HG02870 (cell line): ENCODE results near the gene ERMARD.

Experiments used
- ATAC-seq: cut with Tn5 transposase; IDR thresholded peaks from one replicate; pipeline ENCODE4 v1.9.1; 2021; ENCODE audit warnings: mild to moderate bottlenecking, moderate library complexity; ENCODE audit not compliant: unreplicated experiment

The ERMARD gene

GRCh38 chr6:169751242-169752073 lies at the start of gene ERMARD, which contains the start of gene DYNLT2:
TSS of gene ERMARD (plus strand) at chr6:169751622. CDS start at chr6:169751658, 36 bp downstream.
TSS of gene DYNLT2 (minus strand) at chr6:169751572. CDS start at chr6:169751458, 114 bp downstream.
- ATAC-seq: peak; percentile 88

GRCh38 chr6:169701954-169702839 lies 49.2 kb upstream of the ERMARD start, which contains the start of the genes C6orf120 and WDR27:
TSS of gene C6orf120 (plus strand) at chr6:169702126. CDS start at chr6:169702460, 334 bp downstream.
TSS of gene WDR27 (minus strand) at chr6:169702029. CDS start at chr6:169689005, 13,024 bp downstream.
- peak; percentile 91 for ATAC-seq

DNA sequence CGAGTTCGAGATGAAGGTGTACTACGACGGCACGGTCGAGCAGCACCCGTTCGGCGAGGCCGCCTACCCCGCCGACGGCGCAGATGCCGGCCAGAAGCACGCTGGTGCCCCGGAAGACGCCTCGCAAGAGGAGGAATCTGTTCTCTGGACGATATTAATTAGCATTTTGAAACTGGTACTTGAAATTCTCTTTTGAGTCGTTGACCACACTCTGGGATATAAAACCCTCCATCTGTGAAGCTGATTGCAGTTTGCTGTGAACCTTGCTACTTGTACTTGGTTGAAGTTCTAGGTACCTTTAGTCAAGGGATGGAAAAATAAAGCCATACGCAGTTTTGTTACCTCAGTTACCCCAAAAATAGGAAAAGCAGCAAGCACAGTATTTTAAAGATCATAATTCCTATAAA lies 48.6 kb upstream of the ERMARD start:
- peak; percentile 5 for ATAC-seq

DNA sequence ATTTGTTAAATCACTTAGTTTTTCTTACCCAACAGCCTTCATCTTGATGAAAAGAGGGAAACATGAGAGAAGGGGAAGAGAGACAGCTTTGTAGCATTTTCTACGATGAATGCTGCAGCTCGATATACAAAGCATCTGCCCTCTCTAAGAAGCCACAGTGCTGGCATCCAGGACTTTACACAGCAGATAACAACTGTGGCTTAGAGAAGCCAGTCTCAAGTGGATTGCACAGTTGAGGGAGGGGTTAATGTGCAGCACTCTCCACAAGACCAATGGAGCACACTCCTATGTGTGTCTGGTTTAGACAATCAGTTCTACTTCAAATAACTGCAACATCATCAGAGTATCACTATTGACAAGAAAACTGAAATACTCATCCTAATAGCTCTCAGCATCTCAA lies 43.6 kb upstream of the ERMARD start:
- no peak for ATAC-seq

GRCh38 chr6:169709293-169709692 lies 42.1 kb upstream of the ERMARD start:
- ATAC-seq: peak; percentile 61

DNA sequence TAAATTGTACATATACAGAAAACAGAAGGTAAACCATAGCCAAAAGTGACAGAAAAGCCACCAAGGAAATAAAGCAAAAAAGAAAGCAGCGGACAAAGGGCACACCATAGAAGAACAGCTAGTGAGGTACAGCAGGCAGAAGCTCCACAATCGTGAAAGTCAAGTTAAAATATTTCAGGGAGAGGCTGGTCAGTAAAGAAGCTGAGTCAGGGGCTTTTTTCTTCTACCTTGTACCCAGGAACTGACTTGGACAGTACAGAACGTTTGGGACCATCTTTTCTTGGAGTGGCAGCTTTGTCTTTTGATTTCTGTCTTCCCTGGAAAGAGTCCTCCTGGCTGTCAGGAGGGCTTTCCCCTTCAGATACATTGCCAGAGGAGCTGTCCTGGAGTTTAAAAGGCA lies 41.4 kb upstream of the ERMARD start:
- ATAC-seq: no peak

DNA sequence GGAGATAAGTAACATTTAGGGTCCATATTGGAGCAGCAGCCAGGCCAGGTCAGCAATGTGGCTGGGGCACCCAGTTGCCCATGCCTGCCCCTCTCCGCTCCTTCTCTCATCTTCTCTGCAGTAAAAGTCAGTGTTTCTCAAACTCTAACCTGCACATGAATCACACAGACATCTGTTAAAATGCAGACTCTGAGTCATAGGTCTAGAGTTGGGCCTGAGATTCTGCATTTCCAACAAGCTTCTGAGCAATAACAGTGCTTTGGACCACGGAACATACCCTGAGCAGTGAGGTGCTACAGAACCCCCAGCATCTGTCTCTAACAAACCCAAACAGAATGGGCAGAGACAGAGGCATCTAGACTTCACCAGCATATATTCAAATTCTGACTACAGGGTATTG lies 37.2 kb upstream of the ERMARD start:
- ATAC-seq: no peak

DNA sequence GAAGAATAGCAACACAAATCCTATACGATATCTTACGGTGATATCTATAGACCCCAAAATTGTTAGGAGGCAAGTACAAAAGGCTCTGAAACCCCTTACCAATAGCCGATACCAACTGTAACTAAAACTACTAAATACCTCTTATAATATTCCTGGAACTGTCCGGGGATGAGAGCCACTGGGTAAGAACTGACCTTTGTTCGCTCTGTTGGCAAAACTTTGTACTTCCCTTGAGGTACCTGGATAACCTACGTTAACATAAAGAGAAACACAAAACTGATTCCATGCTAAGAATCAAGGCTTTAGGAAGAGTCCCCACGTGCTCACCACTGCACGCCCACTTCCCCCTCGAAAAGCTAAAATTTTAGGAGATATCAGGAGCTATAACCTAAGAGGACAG lies 36.8 kb upstream of the ERMARD start:
- ATAC-seq: no peak

GRCh38 chr6:169719117-169719516 lies 32.3 kb upstream of the ERMARD start:
- no peak for ATAC-seq

GRCh38 chr6:169720207-169720855 lies 31.1 kb upstream of the ERMARD start:
- no peak for ATAC-seq

DNA sequence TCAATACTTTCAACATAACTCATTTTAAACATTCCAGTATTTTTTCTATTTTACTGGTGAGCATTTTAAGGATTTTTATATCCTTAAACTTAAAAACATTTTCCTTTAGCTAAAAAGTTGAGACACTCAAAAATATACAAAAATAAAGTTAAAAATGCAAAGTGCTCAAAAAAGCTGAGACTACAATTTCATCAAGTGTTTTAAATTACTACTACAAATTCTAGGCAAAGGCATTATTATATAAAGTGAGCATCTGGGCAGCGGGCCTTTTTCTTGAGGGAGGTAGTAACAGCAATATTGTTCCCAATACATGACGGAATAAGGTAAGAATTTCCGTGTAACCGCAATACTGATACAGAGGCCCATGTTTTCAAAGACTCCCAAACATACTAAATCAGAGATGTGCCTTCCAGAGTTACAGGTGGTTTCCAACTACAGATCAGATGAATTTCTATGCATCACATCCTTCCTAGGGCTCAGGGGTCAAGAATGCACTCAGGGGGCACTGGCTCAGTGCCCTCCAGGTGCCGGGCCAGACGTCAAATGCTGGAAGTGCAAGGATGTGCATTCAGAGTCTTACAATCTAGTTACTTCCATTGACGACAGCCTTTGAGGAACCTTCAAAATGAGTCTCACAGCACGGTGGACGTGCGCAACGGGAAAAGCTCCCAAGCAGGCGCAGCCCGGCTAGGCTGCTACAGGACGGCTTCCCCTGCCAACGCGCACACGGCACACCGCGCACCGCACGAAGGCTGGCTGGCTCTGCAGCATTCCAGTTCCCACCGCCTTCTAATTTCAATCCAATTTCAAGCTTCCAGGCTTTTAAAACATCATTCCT lies 28.8 kb upstream of the ERMARD start:
- ATAC-seq: no peak

- peak; percentile 28 for ATAC-seq
Observed at GRCh38 chr6:169723200-169723909, 28.1 kb upstream of the ERMARD start.

- ATAC-seq: peak; percentile 33
Observed at GRCh38 chr6:169723991-169724493, 27.4 kb upstream of the ERMARD start.

DNA sequence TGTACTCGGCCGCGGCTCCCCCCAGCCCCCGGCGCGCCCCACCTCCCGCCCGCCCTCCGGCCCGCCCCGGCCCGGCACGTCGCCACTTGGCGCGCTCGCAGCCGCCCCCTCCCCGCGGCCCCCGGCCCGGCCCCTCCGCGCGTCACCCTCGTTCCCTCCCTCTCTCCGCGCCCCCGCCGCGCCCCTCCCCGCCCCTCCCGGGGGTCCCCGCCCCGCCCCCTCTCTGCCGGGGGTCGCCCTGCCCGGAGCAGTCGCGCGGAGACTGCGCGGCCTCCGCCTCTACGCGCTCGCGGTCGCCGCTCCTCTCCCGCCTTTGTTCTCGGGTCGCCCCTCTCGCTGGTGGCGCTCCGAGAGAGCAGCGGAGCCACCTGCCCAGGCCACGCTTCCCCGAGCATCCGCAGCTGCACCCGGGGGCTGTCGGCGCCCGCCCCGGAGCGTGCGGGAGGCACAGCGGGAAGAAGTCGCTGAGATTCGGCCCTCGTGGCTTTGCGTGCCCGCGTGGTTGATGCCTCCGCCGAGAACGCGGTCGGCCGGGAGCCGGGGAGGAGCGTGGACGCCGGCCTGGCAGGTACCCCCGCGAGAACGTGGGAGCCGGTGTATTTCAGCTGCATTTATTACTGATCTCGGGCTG lies 26.8 kb upstream of the ERMARD start, which contains the start of gene PHF10:
Gene PHF10 (minus strand): TSS at position 7 of the 631 bp plus-strand sequence. CDS start 569 bp downstream, outside the sequence.
- peak; percentile 44 for ATAC-seq

GRCh38 chr6:169725125-169726048 lies 26.0 kb upstream of the ERMARD start:
- ATAC-seq: peak; percentile 30

DNA sequence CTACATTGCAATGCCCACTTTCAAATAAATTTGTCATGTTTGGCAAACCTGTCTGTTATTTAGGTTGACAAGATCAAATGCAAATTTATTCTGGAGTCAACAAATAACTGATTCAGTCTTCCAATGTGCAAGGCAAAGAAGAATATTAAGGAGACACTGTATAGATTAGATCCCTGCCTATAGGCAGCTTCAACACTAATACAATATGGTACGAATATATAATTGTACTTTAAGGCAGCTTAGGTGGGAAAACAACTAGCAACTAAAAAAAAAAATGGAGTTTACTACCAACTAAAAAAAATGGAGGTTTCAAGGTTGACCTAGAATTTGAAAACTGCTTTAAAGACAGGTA lies 25.4 kb upstream of the ERMARD start:
- no peak for ATAC-seq

- ATAC-seq: no peak
Observed at GRCh38 chr6:169726963-169727362, 24.5 kb upstream of the ERMARD start.

DNA sequence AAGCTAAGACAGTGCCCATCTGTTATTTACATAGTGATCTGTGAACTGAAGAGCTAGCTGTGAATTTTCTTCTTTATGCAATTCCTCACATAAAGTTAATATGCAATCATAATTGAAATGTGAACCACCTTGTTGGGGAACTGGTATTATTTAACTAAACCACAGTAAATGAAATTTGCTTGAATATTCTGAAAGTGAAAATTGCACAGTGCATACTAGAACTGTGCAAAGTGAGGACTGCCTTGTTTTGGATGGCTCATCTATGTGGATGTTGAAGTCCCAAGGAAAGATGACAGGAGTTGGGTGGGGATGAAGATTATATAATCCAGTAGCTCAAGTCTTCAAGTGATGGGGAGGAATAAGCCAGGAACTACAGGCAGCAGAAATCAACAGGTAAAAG lies 21.5 kb upstream of the ERMARD start:
- no peak for ATAC-seq
